TTC549 (cell line): ENCODE measurements around the gene ASPM.
"Not testable (repeated sequence)": the region's sequence is repeated elsewhere in the genome, so short reads cannot be mapped to it uniquely, and the experiment has no call there.

Experiments
- FAIRE-seq: peaks from 2 replicates; lab custom pipeline; 2012; peaks lifted over from hg19 to GRCh38; lab: Jason Lieb, UNC

Gene ASPM

GRCh38 chr1:197081117-197081753, 65.2 kb downstream of the ASPM start:
- no peak for FAIRE-seq

- no peak for FAIRE-seq
Observed at GRCh38 chr1:197080323-197080722, 66.1 kb downstream of the ASPM start.

- no peak for FAIRE-seq
Observed at GRCh38 chr1:197076585-197076984, 69.9 kb downstream of the ASPM start.

DNA sequence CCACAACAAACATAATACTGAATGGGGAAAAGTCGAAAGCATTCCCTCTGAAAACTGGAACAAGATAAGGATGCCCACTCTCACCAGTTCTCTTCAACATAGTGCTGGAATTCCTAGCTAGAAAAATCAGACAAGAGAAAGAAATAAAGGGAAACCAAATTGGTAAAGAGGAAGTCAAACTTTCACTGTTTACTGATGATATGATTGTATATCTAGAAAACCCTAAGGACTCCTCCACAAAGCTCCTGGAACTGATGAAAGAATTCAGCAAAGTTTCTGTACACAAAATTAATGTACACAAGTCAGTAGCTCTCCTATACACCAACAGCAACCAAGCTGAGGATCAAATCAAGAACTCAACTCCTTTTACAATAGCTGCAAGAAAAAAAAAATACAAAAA, 72.5 kb downstream of the ASPM start:
- FAIRE-seq = no peak

DNA sequence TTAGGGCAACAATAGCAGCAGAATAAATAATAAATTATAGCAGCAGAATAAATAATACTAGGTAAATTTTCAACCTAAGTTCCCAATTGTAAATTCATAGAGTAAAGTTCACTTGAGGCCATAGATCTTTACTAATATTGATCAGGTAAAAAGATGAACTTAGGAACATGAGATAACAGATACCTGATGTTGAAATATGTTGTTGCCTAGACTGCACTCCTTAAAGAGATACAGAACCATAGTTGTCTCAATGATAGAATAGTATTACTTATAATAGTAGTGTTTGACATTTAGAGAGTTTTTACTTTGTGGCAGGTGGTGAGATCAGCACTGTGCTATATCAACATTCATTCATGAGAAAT, 79.0 kb downstream of the ASPM start:
- FAIRE-seq = no peak

GRCh38 chr1:197066719-197067456, 79.6 kb downstream of the ASPM start, which contains the start of gene F13B:
Gene F13B (minus strand): TSS chr1:197067260. CDS start chr1:197067223, 37 bp downstream.
- FAIRE-seq = peak; percentile 96

GRCh38 chr1:197066277-197066676, 80.2 kb downstream of the ASPM start:
- no peak for FAIRE-seq

DNA sequence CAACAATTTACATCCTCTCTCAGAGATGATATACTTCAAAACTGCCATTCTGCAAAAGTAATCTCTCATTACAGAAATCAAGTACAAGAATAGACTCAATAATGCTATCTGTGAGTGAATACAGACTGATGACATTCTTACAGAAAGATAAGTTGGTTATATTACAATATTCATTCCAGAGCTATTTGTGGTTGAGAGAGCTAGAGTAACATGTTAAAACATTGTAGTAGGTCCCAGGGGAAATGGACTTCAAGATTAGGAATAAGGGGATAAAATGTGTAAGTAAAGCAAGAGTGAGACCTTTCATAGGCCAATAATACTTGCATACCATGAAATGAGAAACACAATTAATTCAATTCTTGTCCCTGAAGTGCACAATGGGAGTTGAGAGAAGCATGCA, 80.9 kb downstream of the ASPM start:
- FAIRE-seq = no peak

- FAIRE-seq = no peak
Observed at GRCh38 chr1:197063212-197063611, 83.3 kb downstream of the ASPM start.

DNA sequence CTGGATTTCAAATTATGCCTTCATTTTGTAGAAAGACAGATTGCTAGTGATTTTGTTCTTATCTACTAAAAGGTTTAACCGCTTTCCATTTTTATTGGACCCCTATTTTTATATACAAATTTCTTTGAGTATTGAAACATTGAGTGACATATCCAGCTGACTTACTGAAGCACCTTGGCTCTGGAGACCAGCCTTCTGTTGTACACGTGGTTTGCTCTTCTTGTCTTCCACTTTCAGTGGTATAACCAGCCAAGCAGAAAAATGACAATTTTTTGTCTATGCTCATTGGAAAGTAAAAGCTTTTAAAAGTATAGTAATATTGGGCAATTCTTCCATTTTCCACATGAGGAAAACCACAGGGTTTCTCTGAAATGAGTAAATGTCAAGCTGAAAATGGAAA, 83.8 kb downstream of the ASPM start:
- FAIRE-seq = peak; percentile 47

DNA sequence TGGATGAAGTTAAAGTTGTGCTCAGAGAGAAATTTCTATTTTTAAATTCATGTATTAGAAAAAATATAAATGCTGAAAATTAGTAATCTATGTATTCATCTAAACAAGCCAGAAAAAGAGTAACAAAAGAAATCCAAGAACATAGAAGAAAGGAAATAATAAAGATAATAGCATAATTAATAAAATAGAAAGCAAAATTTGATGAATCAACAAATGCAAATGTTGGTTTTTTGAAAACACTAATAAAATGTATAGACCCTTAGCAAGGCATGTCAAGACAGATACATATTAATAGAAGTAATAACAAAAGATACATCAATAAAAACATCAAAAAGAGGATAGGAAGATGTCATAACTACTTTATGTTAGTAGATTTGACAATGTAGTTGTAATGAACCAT, 97.4 kb downstream of the ASPM start:
- no peak for FAIRE-seq

- FAIRE-seq = no peak
Observed at GRCh38 chr1:197042676-197043341, 103.7 kb downstream of the ASPM start.

DNA sequence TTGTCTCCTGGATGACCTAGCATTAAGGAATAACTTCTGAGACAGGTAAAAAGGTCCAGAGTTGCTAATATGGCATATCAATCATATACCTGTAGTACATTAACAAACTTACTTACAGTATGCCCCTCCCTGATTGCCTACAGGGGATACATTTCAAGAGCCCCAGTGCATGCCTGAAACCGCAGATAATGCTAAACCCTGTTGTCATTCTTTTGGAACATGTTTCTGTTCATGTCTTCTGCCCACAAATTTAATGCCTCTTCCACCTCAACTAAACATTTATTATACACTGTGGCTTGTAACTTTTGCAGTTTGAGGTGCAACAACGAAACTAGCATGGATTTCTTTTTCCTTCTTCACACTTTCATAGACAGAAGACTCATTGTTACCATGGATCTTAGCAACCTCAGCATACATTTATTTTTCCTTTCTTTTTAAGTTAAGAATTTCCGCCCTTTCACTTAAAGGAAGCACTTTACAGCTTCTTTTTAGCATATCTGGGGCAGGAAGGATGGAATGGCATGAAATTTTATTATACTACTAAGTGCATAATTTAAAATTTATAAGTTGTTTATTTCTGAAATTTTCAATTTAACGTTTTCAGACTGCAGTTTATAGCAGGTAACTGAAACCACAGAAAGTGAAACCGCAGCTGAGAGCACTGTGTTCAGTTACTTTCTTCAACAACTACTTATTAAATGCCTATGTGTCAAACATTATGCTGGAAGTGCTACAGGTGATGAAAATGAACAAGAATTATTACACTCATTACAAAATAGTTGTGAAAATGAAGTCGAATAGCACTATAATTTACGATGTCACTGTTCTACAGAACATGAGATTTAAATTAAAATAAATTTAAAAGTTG, 104.7 kb downstream of the ASPM start:
- no peak for FAIRE-seq

DNA sequence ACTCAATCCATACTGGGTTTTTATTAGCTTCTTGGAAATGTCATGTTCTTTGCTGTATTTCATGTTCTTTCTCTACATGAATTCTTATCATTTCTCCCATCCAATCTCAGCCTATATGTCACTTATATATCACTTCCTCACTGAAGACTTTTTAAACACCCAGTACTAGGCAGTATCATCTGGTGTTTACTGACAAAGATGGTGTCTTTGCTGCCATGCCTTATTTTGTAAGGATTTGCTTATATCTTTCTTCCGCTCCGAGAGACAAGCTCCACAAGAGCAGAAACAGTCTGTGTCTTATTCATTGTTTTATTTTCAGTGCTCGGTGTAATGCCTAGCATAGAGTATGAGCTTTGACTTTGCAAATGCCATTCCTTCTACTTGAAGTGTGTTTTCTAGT, 109.6 kb downstream of the ASPM start:
- FAIRE-seq = no peak

GRCh38 chr1:197034631-197035339, 111.7 kb downstream of the ASPM start:
- not testable (repeated sequence) for FAIRE-seq
